Stimulated activated CD4-positive, alpha-beta T cell treated with anti-CD3 and anti-CD28 coated beads, Interleukin-12 subunit alpha, Interleukin-12 subunit beta, amount 100 ng/mL, for 4 hours (primary cell): Measurements from ENCODE around the gene LGALSL.
"Not testable (repeated sequence)": the region's sequence is repeated elsewhere in the genome, so short reads cannot be mapped to it uniquely, and the experiment has no call there.

ENCODE experiments used
- DNase-seq: peaks from one replicate; pipeline ENCODE4 v3.0.0-alpha.2; 2020

The LGALSL gene

GRCh38 chr2:64442801-64443429 is 11.0 kb upstream of the LGALSL start:
- no peak for DNase-seq

- not testable (repeated sequence) for DNase-seq
These were observed 8.0 kb upstream of the LGALSL start for GRCh38 chr2:64445970-64446369.

GRCh38 chr2:64447317-64448040 is 6.5 kb upstream of the LGALSL start:
- DNase-seq = no peak

GRCh38 chr2:64448041-64448426 is 5.9 kb upstream of the LGALSL start:
- no peak for DNase-seq

GRCh38 chr2:64451051-64451450 is 2.9 kb upstream of the LGALSL start:
- DNase-seq = no peak

GRCh38 chr2:64454386-64455332 is 697 bp downstream of the LGALSL start:
- DNase-seq = peak; percentile 42

GRCh38 chr2:64455545-64455944 is 1.6 kb downstream of the LGALSL start:
- no peak for DNase-seq

- no peak for DNase-seq
These were observed 2.3 kb downstream of the LGALSL start for GRCh38 chr2:64456293-64456692.

- no peak for DNase-seq
These were observed 3.6 kb downstream of the LGALSL start for GRCh38 chr2:64457524-64457923.

GRCh38 chr2:64459575-64459974 is 5.6 kb downstream of the LGALSL start:
- no peak for DNase-seq

- DNase-seq = no peak
These were observed 6.4 kb downstream of the LGALSL start for GRCh38 chr2:64460330-64460729.

- DNase-seq = no peak
These were observed 7.5 kb downstream of the LGALSL start for GRCh38 chr2:64461271-64462058.

GRCh38 chr2:64462171-64462570 is 8.2 kb downstream of the LGALSL start:
- no peak for DNase-seq

GRCh38 chr2:64462940-64463700 is 9.2 kb downstream of the LGALSL start:
- no peak for DNase-seq

GRCh38 chr2:64463781-64464180 is 9.8 kb downstream of the LGALSL start:
- no peak for DNase-seq

- no peak for DNase-seq
These were observed 12.6 kb downstream of the LGALSL start for GRCh38 chr2:64466478-64467085.

GRCh38 chr2:64467096-64467843 is 13.3 kb downstream of the LGALSL start:
- DNase-seq = no peak

GRCh38 chr2:64469261-64469660 is 15.3 kb downstream of the LGALSL start:
- no peak for DNase-seq

GRCh38 chr2:64470071-64470470 is 16.1 kb downstream of the LGALSL start:
- DNase-seq = no peak

- DNase-seq = no peak
These were observed 16.9 kb downstream of the LGALSL start for GRCh38 chr2:64470766-64471295.
